Stomach (tissue), 9 donors: ENCODE measurements around the gene PTPN3. TPM values are rescaled to one million over a fixed set of nuclear protein-coding genes. Genes with fewer than 3 reads are reported as not detected.
A peak's percentile ranks its signal among the peaks of the same experiment; 100 is the strongest.

Source experiments
- DNase-seq, 2 donors: peaks; one replicate each; pipeline versions ENCODE4 v3.0.0 to v3.0.0-alpha.2; 2013 to 2019
- H3K27ac ChIP-seq, 5 donors: fragments of 200-600 bp in 4 of 5; sonication (generic) in 4 of 5; one replicate each; pipeline ENCODE4 v1.5.1; 2013 to 2019; ENCODE audit warnings: mild to moderate bottlenecking in 1 of 5, moderate library complexity in 1 of 5
- H3K27me3 ChIP-seq, 3 donors: fragments of 200-600 bp; sonication (generic); one replicate each; pipeline ENCODE4 v1.5.1; 2017 to 2019; ENCODE audit warnings: mixed run types in 1 of 3
- H3K36me3 ChIP-seq, 4 donors: fragments of 200-600 bp; sonication (generic); 1 replicate in 3 of 4; 2 replicates in 1 of 4; pipeline ENCODE4 v1.5.1; 2016 to 2019
- H3K4me1 ChIP-seq, 4 donors: fragments of 200-600 bp; sonication (generic); one replicate each; pipeline ENCODE4 v1.5.1; 2016 to 2019
- H3K4me3 ChIP-seq, 4 donors: fragments of 200-600 bp; sonication (generic) in 3 of 4; one replicate each; pipeline ENCODE4 v1.5.1; 2016 to 2019; ENCODE audit warnings: mild to moderate bottlenecking in 1 of 4
- H3K9me3 ChIP-seq, 4 donors: fragments of 200-600 bp; sonication (generic); one replicate each; pipeline ENCODE4 v1.5.1; 2016 to 2019
- CTCF ChIP-seq, 7 experiments: fragments of 450-650 bp in 4 of 7; fragments of 200-600 bp in 3 of 7; sonication (generic) in 3 of 7; IDR thresholded peaks; one replicate each; pipeline ENCODE4 v1.5.1; 2016 to 2019; ENCODE audit warnings: antibody characterized with exemption in 7 of 7, control low read depth in 2 of 7, mild to moderate bottlenecking in 1 of 7
- EP300 ChIP-seq: sonication (generic); formaldehyde crosslinking; IDR thresholded peaks from one replicate; pipeline ENCODE4 v1.6.1; 2017; ENCODE audit warnings: antibody characterized with exemption
- POLR2A ChIP-seq, 4 donors: fragments of 450-650 bp; IDR thresholded peaks; one replicate each; pipeline ENCODE4 v1.6.1; 2016; ENCODE audit warnings: antibody characterized with exemption in 4 of 4, control low read depth in 2 of 4, mild to moderate bottlenecking in 1 of 4, moderate library complexity in 1 of 4
- POLR2AphosphoS5 ChIP-seq, 3 donors: sonication (generic); formaldehyde crosslinking; IDR thresholded peaks; one replicate each; pipeline ENCODE4 v1.6.1; 2016; ENCODE audit warnings: antibody characterized with exemption in 3 of 3
- WGBS, 5 donors: extraction: QIAGEN DNeasy Blood & Tissue Kit in 3 of 5; methylation state at CpG; one replicate each; pipeline versions ENCODE4 v1.1.5 to v1.1.7; 2013 to 2018; 5-methylcytosine and 5-hydroxymethylcytosine counted together
- intact Hi-C: fragments of 100-400 bp; cut with DNase I; formaldehyde crosslinking; loops from one replicate; pipeline ENCODE4 v1.15.1; 2023; ENCODE audit warnings: low total_unique reads
- polyA plus RNA-seq, 3 donors: library from polyadenylated mRNA; stranded (reverse); fragments of 200-250 nt; gene quantifications; one replicate each; pipeline ENCODE4 v1.2.3, GENCODE V29; 2013
- total RNA-seq, 5 donors: library from RNA; depleted of rRNA; stranded (reverse); fragments of >200 nt; gene quantifications; one replicate each; pipeline versions ENCODE4 v1.1.0 to v1.2.3, GENCODE V29; 2014 to 2016
- donor health status: healthy with polysubstance abuse.
- donor health status: Bipolar disorder and iron deficiency.
- donor health status: healthy.

Gene PTPN3
- total and polyA plus RNA-seq, 8 donors: 4.7 to 16.7 (median 13.1) TPM

GRCh38 chr9:109497226-109498153, 617 bp downstream of the PTPN3 start:
- Histone ChIP-seq H3K27ac (peak overlapping the region in 4 of 5 donors; percentile 54 to 81 (median 74)), H3K27me3 (peaks cover 0 to 85% (median 8%) of the 10 kb centered on the region in 3 donors), H3K4me1 (peaks cover 19 to 45% (median 35%) of the 10 kb centered on the region in 4 donors), H3K4me3 (peak overlapping the region; percentile 48 to 59 (median 52)), H3K9me3 (no peaks in the 10 kb centered on the region), H3K36me3 (no peaks in the 10 kb centered on the region)
- WGBS, 5 donors: 5 to 18% (median 5%) methylated on average over 15 to 71 of the region's 82 CpGs
- TF ChIP-seq EP300 (no peak), CTCF (IDR thresholded peaks at IDR 0.05) (no peak), POLR2AphosphoS5 (IDR thresholded peaks at IDR 0.05) (no peak), POLR2A (IDR thresholded peaks at IDR 0.05) (no peak)
- peak in 1 of 2 donors; percentile 65 for DNase-seq
- intact Hi-C loops: no loop called here

GRCh38 chr9:109496841-109497225, 1.3 kb downstream of the PTPN3 start:
- peak overlapping the region in 1 of 5 donors; percentile 81 for H3K27ac ChIP-seq
- H3K27me3 ChIP-seq: peaks cover 0 to 83% (median 8%) of the 10 kb centered on the region in 3 donors
- no peak for DNase-seq
- H3K4me1 ChIP-seq: peaks cover 19 to 45% (median 35%) of the 10 kb centered on the region in 4 donors
- peak overlapping the region; percentile 48 to 59 (median 52) for H3K4me3 ChIP-seq
- H3K9me3 ChIP-seq: no peaks in the 10 kb centered on the region
- intact Hi-C loops: no loop called here
- whole genome bisulfite sequencing, 5 donors: 55 to 69% (median 64%) methylated on average over 4 of the region's 4 CpGs
- no peaks in the 10 kb centered on the region for H3K36me3 ChIP-seq
- TF ChIP-seq POLR2A (IDR thresholded peaks at IDR 0.05) (no peak), CTCF (IDR thresholded peaks at IDR 0.05) (no peak), POLR2AphosphoS5 (IDR thresholded peaks at IDR 0.05) (no peak), EP300 (no peak)

- Histone ChIP-seq H3K27ac (no peak overlapping the region), H3K4me3 (no peak overlapping the region), H3K36me3 (no peaks in the 10 kb centered on the region), H3K27me3 (peaks cover 0 to 79% (median 8%) of the 10 kb centered on the region in 3 donors), H3K4me1 (peaks cover 19 to 45% (median 35%) of the 10 kb centered on the region in 4 donors), H3K9me3 (no peaks in the 10 kb centered on the region)
- 65 to 82% (median 73%) methylated on average over 3 of the region's 3 CpGs for WGBS, 5 donors
- intact Hi-C loops: no loop called here
- no peak for DNase-seq
- no peak for TF ChIP-seq CTCF (IDR thresholded peaks at IDR 0.05)
- TF ChIP-seq EP300: no peak
- no peak for TF ChIP-seq POLR2AphosphoS5 (IDR thresholded peaks at IDR 0.05)
- no peak for TF ChIP-seq POLR2A (IDR thresholded peaks at IDR 0.05)
Measured at GRCh38 chr9:109496218-109496617, 1.9 kb downstream of the PTPN3 start.

GRCh38 chr9:109493648-109494047, 4.5 kb downstream of the PTPN3 start:
- H3K4me1 ChIP-seq: peaks cover 9 to 42% (median 24%) of the 10 kb centered on the region in 4 donors
- H3K9me3 ChIP-seq: no peaks in the 10 kb centered on the region
- WGBS, 5 donors: 68 to 77% (median 74%) methylated on average over 6 of the region's 6 CpGs
- TF ChIP-seq CTCF (IDR thresholded peaks at IDR 0.05): no peak
- TF ChIP-seq POLR2AphosphoS5 (IDR thresholded peaks at IDR 0.05): no peak
- no peak for TF ChIP-seq POLR2A (IDR thresholded peaks at IDR 0.05)
- TF ChIP-seq EP300: no peak
- no peak overlapping the region for H3K4me3 ChIP-seq
- DNase-seq: no peak
- H3K36me3 ChIP-seq: no peaks in the 10 kb centered on the region
- intact Hi-C loops: no loop called here
- no peak overlapping the region for H3K27ac ChIP-seq
- H3K27me3 ChIP-seq: peaks cover 0 to 55% (median 0%) of the 10 kb centered on the region in 3 donors
